HG03097 (cell line): Measurements from ENCODE around the gene NBPF4.
"Not testable (repeated sequence)": the region's sequence is repeated elsewhere in the genome, so short reads cannot be mapped to it uniquely, and the experiment has no call there.

Source experiments
- ATAC-seq: cut with Tn5 transposase; IDR thresholded peaks from one replicate; pipeline ENCODE4 v1.9.1; 2021; ENCODE audit not compliant: unreplicated experiment, low FRiP score

The NBPF4 gene, protein sequence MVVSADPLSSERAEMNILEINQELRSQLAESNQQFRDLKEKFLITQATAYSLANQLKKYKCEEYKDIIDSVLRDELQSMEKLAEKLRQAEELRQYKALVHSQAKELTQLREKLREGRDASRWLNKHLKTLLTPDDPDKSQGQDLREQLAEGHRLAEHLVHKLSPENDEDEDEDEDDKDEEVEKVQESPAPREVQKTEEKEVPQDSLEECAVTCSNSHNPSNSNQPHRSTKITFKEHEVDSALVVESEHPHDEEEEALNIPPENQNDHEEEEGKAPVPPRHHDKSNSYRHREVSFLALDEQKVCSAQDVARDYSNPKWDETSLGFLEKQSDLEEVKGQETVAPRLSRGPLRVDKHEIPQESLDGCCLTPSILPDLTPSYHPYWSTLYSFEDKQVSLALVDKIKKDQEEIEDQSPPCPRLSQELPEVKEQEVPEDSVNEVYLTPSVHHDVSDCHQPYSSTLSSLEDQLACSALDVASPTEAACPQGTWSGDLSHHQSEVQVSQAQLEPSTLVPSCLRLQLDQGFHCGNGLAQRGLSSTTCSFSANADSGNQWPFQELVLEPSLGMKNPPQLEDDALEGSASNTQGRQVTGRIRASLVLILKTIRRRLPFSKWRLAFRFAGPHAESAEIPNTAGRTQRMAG

DNA sequence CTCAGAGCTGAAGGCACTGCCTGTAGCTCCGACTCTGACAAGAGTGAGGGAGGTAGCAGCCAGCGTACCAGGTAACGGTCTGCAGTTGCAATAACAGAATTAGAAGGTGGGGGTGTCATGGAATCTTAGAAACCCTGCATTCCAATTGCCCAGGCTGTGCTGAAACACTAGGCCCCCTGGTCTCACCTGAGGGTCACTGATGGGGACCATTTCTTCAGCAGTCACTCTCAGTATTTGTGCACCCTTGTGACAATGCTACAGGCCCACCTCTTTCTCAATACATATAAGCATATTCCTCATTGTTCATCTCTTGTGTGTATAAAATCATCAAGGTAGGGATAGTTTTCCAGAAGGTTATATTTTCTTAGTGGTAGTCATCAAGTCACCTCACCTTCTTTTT lies at the start of gene NBPF4:
Gene NBPF4 (minus strand): TSS at position 101 of the 400 bp plus-strand sequence. CDS start 315 bp downstream, outside the sequence.
- not testable (repeated sequence) for ATAC-seq

DNA sequence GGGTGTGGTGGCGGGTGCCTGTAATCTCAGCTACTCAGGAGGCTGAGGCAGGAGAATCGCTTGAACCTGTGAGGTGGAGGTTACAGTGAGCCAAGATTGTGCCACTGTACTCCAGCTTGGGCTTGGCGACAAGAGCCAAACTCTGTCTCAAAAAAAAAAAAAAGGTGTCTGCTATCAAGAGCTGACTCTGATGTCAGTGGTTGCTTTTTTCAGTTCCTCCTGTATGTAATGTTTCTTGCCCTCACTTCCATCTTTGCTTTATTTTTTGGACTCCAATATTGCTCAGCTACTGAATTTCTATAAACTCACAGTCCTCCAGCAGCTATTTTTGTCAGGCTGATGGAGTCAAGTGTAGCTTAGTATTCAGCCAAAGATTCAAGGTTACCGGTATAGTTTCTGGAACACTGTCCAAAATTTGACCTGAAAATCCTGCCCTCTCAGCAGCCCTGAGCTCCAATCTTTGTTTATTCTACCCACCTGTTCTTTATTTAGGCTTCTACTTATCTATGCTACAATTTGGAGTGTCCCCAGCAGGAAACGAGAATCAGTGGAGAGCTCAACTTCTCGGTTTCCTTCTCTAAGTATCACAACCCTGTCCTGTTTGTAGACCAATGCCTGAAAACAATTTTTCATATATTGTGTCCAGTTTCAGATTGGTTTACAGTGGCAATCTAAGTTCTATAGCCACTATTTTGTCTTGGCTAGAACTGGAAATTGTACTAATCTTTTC lies 38.8 kb upstream of the NBPF4 start:
- not testable (repeated sequence) for ATAC-seq

DNA sequence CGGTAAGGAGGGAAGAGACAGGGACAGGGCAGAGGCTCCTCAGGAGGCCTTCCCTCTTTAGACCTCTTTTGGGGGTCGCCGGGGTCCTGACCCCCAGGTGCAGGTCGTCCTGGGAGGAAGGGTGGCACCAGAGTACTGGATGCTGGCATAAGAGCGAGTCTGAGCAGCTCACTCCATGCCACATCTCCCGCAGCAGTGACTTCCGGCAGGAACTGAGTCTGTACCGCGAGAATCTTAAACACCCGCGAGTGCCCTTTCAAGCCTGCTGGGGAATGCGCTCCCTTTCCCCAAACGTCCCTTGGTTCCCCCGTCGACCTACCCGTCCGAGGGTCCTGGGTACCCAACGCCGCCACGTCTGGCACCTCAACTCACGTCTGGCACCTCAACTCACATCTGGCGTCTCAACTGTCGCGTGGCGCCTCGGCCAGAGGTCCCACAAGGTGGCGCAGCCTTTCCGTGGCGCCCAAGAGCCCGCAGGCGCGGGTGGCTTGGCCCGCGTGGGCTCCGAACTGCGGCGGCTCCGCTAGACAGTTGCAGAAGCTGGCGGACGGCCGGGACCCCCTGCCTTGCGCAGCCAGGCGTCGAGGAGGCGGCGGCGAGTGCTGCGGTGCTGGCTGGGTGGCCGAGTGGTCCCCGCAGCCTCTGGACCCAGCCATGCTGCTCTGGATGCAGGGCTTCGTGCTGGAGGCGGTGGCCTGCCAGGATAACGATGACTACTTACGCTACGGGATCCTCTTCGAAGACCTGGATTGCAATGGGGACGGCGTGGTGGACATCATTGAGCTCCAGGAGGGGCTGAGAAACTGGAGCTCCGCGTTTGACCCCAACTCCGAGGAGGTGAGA lies 28.8 kb upstream of the NBPF4 start:
- ATAC-seq: not testable (repeated sequence)

DNA sequence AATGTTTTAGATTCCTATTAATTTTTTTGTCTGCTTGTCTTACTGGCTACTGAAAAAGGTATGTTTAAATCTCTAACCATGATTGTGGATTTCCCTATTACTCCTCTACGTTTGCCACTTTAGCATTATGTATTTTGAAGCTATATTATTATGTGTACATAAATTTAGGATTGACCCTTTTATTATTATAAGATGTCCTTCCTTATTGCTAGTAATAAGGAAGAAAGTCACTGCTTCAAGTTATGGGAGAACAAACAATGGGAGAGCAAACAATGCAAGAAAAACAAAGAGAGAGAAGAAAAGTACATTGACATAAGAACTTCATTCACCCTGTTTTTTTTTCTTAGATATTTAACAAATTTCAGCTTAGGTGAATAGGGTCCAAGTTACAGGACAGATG lies 23.2 kb upstream of the NBPF4 start:
- ATAC-seq: not testable (repeated sequence)

DNA sequence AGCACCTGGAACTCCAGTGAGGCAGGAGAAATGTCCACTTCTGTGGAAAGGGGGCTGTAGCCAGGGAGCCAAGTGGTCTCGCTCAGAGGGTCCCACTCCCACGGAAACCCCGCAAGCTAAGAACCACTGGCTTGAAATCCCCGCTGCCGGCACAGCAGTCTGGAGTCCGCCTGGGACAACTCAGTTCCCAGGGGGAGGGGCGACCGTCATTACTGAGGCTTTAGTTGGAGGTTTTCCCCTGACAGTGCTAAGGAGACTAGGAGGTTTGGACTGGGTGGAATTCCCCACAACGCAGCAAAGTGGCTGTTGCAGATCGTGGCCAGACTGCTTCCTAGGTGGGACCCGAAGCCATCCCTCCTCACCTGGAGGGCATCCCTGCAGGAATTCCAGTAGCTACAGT lies 18.1 kb upstream of the NBPF4 start:
- ATAC-seq: not testable (repeated sequence)

DNA sequence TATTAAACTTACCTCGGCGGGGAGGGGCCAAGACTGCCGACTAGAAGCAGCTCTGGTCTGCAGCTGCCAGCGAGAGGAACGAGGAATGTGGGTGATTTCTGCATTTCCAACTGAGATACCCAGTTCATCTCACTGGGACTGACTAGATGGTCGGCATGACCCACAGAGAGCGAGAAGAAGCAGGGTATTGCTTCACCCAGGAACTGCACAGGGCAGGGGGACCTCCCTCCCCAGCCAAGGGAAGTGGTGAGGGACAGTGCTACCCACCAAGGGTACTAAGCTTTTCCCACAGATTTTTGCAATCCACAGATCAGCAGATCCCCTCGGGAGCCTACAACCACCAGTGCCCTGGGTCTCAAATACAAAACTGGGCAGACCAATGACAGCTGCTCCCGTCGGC lies 17.6 kb upstream of the NBPF4 start:
- ATAC-seq: not testable (repeated sequence)

DNA sequence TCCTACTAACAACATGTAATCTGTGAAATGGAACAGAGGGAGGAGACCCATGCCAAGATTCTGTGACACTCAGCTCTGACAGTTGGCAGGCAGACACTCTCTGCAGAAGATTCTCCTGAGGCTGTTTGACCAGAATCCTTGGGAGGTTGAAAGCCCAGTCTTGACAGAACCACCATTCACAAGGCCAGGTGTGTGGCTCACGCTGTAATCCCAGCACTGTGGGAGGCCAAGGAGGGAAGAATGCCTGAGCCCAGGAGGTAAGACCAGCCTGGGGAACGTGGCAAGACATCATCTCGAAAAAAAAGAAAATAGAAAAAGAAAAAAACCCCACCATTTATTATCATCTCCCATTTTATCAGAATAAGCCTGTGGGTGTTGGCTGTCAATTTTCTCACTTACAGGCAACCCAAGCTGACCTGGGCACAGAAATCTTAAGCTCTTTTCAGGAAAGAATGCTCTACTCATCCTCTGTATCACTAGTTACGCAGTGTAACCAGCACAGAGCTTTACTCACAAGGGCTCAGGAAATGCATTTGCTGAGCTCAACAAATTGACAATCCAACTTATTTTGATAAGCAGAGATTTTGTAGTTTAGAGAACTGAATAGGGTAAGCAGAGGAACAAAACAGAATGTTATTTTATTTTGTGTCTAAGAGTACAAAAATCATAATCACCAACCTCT lies 16.8 kb upstream of the NBPF4 start:
- not testable (repeated sequence) for ATAC-seq

DNA sequence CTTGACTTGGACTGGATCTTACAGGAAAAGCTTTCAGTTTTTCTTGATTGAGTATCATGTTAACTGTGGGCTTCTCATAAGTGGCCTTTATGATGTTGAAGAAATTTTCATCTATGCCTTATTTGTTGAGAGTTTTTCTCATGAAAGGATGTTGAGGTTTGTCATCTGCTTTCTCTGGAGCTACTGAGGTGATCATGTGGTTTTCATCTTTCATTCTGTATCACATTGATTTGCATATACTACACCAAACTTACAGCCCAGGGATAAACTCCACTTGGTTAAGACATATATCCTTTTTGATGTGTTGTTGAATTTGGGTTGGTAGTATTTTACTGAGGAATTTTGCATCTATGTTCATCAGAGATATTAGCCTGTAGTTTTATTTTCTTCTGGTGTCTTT lies 11.6 kb upstream of the NBPF4 start:
- ATAC-seq: peak; percentile 74

DNA sequence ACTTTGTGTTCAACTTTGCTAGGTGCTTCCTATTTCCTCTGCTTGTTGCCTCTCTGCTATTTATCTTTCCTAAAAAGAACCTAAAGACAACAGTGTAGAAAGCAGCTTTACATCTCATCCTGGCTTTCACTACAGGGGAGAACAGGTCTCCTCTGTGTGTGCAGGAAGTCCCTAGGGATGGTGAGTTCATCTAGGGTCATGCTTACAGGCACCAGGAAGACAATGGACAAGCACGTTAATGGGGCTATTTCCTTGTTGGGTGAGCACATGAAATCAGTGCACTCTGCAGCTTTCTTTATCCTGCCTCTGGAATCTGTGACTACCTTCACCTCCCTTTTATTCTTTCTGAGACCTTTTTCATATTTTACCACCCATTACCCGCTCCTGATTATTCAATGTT lies 4.5 kb downstream of the NBPF4 start:
- ATAC-seq: not testable (repeated sequence)

DNA sequence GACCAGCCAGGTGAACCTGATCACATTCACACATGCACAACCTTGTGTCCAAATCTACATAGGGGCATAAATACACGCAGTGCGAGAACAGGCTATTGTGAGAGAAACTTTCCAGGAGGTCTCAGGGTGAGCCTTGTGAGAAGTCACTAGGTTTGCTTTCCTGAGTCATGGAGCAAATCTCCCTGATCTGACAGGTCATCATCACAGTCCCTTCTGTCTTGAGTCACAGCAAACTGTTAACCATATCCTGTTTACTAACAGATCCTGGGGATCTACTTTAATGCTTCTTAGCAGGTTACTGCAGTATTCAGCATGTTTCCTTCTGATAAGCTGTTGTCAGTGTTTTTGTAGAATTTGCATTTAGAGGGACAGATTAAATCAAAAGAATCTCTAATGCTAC lies 8.6 kb downstream of the NBPF4 start:
- ATAC-seq: not testable (repeated sequence)

DNA sequence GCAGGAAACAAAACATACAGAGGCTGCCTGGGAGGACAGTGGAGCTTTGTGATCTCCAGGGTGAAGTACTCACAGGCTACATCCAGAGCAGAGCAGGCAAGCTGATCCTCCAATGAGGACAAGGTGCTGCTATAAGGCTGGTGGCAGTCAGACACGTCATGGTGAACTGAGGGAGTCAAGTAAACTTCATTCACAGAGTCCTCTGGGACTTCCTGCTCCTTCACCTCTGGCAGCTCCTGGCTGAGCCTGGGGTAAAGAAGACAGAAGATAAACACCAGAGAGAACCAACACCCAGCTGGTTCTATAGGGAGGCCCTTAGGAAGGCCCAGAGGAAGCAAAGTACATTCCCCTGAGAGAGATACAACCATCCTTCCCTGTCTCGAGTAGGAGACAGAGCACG lies 11.7 kb downstream of the NBPF4 start:
- not testable (repeated sequence) for ATAC-seq

DNA sequence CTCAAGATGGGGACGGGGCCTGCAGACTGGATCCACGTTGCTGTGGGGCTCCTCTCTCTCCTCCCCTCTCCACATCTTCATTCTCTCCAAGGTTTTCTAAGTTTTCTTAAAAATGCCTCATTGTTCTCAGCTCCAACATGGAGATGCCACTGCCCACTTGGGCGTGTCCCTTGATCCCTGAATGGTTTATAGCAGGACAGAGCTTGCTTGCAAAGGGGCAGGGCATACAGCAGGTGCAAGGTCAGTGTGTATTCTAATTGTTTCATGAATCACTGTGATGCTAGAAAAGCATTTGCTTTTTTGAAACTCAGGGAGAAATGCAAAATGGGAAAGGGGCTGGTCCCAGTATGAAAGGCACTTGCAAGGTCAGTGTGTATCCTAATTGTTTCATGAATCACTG lies 13.9 kb downstream of the NBPF4 start:
- ATAC-seq: not testable (repeated sequence)

DNA sequence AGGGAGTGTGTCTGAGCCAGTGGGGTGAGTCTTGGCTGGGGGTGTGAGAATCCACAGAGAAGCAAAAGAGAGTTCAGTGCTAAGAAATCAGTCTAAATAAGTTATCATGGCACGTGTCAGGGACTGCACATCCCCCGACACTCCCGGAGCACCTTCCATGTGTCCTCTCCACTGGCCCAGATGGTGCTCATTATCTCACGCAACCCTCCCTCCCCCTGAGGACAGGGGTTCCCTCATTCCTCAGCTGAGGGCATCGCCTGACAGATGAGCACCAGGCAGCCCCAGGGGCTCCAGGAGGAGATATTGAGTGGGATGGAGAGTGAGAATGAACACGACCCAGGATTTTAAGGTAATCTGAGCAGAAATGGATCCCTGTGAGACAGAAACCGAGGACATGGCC lies 16.1 kb downstream of the NBPF4 start:
- ATAC-seq: not testable (repeated sequence)

DNA sequence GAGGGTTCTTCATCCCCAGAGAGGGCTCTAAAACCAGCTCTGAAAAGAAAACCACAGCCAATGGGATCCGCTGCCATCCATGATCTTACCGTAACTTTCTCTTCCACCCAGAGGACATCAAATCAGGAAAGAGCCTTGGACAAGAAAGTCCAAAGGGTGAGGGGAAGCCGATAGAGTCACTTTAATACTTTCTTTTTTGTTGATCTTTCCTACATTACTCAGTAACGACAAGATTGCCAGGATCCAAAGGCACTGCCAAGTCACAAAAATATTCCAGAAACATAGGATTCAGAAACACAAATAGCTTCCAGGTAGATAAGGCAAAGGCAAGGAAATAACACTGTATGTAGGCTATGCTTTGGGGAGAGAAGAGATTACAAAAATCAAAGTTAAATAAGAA lies 17.0 kb downstream of the NBPF4 start:
- not testable (repeated sequence) for ATAC-seq

DNA sequence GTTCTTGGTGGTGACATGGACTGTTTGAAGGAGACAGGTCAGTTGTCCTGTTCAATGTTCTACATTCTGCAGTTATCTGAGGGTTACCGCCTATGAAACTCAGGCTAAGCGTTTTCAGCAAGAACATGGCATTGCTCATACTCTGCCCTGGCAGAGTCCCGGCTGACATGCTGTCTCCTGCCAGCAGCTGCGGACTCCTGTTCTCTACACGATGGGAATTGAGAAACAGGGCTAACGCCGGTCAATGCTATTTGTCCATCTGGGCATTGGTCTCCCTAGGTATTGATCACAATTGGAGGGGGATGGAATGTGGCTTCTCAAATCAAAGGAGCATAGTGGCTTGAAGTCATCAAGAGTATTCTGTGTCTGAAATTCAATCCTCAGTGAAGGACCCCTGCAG lies 20.6 kb downstream of the NBPF4 start:
- ATAC-seq: not testable (repeated sequence)

DNA sequence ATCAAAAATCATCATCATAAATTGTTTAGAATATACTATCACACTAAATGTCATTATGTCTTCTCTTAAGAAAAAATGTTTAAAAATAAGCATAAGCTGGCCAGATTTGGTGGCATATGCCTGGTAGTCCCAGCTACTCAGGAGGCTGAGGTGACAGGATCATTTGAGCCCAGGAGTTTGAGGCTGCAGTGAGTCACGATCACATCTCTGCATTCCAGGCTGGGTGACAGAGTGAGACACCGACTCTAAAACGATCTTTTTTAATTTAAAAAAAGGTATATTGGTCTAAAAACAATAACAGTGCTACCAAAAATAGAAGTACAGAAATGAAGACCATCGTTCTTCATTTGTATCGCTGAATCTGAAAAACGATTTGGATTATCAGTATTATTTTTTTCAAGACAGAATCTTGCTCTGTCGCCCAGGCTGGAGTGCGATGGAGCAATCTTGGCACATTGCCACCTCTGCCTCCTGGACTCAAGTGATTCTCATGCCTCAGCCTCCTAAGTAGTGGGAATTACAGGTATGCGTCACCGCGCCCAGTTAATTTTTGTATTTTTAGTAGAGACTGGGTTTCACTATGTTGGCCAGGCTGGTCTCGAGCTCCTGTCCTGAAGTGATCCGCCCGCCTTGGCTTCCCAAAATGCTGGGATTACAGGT lies 26.2 kb downstream of the NBPF4 start:
- ATAC-seq: not testable (repeated sequence)

DNA sequence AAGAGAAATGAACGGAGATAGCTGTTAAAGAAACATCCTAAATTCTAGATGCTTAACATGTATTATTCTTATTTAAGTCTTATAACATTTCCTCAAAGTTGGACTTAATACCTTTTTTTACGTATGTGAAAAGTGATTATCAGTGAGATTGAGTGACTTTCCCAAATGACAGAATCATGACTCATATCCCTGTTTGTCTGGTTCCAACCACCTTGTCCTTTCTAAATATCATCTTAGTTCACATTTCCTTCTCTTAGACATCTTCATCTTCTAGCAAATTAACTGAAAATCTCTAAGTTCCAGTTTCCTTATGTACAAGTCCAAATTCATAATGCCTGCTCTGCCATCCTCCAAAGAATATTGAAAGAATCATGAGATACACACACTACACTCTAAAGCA lies 26.9 kb downstream of the NBPF4 start:
- not testable (repeated sequence) for ATAC-seq

DNA sequence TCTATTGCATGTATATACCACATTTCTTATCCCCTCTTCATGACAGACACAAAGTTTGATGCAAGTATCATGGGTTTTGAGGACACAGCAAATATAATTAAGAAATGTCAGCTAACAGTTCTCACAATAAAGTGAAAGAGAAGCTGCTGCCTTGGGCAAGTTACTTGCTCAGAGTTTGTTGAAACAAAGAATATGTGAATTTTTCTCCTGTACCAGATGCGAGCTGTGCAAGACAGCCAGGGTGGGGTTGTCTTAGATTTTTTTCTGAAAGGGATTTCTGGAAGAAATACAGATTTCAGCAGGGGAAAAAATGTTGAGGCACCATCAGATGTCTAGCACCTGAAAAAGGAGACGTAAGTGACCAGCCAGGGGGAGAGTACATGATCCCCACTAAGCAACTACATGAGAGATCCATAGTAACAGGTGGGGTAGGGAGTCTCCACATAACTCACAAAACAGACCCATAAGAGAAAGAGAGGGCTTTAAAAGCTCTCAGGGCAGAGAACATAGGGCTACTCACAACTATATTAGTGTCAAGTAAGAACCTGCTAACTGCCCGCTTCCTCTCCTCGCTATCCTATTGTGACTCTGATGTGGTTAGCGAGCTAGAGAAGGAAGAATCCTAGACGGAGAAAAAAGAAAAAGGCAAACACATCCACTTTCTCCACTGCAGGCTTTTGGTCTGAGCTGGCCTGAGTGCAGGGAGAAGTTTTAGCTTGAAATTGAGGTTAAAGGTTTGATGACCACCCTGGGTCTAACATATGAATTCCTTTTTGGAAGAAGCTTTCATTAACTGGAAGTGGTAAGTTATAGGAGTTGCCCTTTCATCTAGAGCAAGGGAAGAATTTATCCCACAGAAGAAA lies 27.6 kb downstream of the NBPF4 start:
- ATAC-seq: not testable (repeated sequence)
